ENCODE data around the gene NUDT22.

NUDT22 gene

GRCh38 chr11:64226507-64227051 lies 505 bp downstream of the NUDT22 start:
- no peak for DNase-seq (ENCODE audit: low read depth in 2 of 3, low spot score in 2 of 3)

GRCh38 chr11:64227405-64227956 lies 1.4 kb downstream of the NUDT22 start:
- DNase-seq (ENCODE audit: low read depth in 2 of 3, low spot score in 2 of 3), result no peak

GRCh38 chr11:64229090-64229743 lies 3.1 kb downstream of the NUDT22 start:
- DNase-seq (ENCODE audit: low read depth in 2 of 3, low spot score in 2 of 3), result no peak

GRCh38 chr11:64229744-64230170 lies 3.7 kb downstream of the NUDT22 start:
- DNase-seq (ENCODE audit: low read depth in 2 of 3, low spot score in 2 of 3), result no peak

- peak in 2 of 3 experiments; percentile 60 to 77 for DNase-seq (ENCODE audit: low read depth in 2 of 3, low spot score in 2 of 3)
Measured at GRCh38 chr11:64230171-64230984, 4.3 kb downstream of the NUDT22 start, which contains the start of gene DNAJC4. DNAJC4 (plus strand) TSS chr11:64230548; CDS start chr11:64230855, 307 bp downstream.

- DNase-seq (ENCODE audit: low read depth in 2 of 3, low spot score in 2 of 3), result no peak
Measured at GRCh38 chr11:64230985-64231365, 4.9 kb downstream of the NUDT22 start.

- no peak for DNase-seq (ENCODE audit: low read depth in 2 of 3, low spot score in 2 of 3)
Measured at GRCh38 chr11:64231546-64231945, 5.5 kb downstream of the NUDT22 start.

- no peak for DNase-seq (ENCODE audit: low read depth in 2 of 3, low spot score in 2 of 3)
Measured at GRCh38 chr11:64232182-64232966, 6.3 kb downstream of the NUDT22 start.

- DNase-seq (ENCODE audit: low read depth in 2 of 3, low spot score in 2 of 3), result no peak
Measured at GRCh38 chr11:64232967-64233315, 6.9 kb downstream of the NUDT22 start.

- no peak for DNase-seq (ENCODE audit: low read depth in 2 of 3, low spot score in 2 of 3)
Measured at GRCh38 chr11:64233913-64234586, 8.0 kb downstream of the NUDT22 start, which contains the start of gene VEGFB. VEGFB (plus strand) TSS chr11:64234584; CDS start chr11:64234834, 250 bp downstream.

GRCh38 chr11:64234647-64235379 lies 8.7 kb downstream of the NUDT22 start:
- DNase-seq (ENCODE audit: low read depth in 2 of 3, low spot score in 2 of 3), result no peak

GRCh38 chr11:64235437-64236161 lies 9.5 kb downstream of the NUDT22 start:
- DNase-seq (ENCODE audit: low read depth in 2 of 3, low spot score in 2 of 3), result no peak

- no peak for DNase-seq (ENCODE audit: low read depth in 2 of 3, low spot score in 2 of 3)
Measured at GRCh38 chr11:64237484-64237951, 11.4 kb downstream of the NUDT22 start.

- no peak for DNase-seq (ENCODE audit: low read depth in 2 of 3, low spot score in 2 of 3)
Measured at GRCh38 chr11:64238076-64238475, 12.0 kb downstream of the NUDT22 start.

- no peak for DNase-seq (ENCODE audit: low read depth in 2 of 3, low spot score in 2 of 3)
Measured at GRCh38 chr11:64238999-64239398, 12.9 kb downstream of the NUDT22 start.

- DNase-seq (ENCODE audit: low read depth in 2 of 3, low spot score in 2 of 3), result no peak
Measured at GRCh38 chr11:64239662-64240434, 13.8 kb downstream of the NUDT22 start.

GRCh38 chr11:64240435-64241240 lies 14.6 kb downstream of the NUDT22 start, which contains the start of gene FKBP2:
FKBP2 (plus strand) TSS chr11:64241095; CDS start chr11:64242388, 1,293 bp downstream.
- DNase-seq (ENCODE audit: low read depth in 2 of 3, low spot score in 2 of 3), result peak; percentile 95 to 100 (median 97)

GRCh38 chr11:64241241-64241490 lies 15.1 kb downstream of the NUDT22 start:
- DNase-seq (ENCODE audit: low read depth in 2 of 3, low spot score in 2 of 3), result peak; percentile 99 to 100 (median 99)

All from activated CD8-positive, alpha-beta memory T cell treated with anti-CD3 and anti-CD28 coated beads for 48 hours (primary cell).